ENCODE results near the gene GEMIN8.

Gene GEMIN8

DNA sequence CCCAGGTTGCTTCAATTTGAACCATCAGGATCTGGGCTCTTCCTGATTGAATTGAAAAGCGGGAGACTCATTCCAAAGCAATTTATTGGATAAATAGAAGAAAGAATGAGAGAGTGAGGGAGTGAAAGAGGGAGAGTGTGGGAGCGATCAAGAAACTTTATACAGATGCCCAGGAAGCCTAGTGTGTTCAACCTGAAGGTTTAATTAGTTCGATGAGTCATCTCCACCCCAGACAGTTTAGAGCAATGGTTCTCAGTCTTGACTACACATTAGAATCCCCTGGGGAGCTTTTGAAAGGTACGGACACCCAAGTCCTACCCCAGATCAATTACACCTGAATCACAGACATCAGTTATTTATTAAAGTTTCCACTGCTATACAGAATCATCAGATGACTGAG is 61.5 kb downstream of the GEMIN8 start:
- H2BK5ac ChIP-seq (ENCODE audit: low read length): no peak overlapping the region
- H2AK5ac ChIP-seq (ENCODE audit: low read depth, low read length): no peak overlapping the region
- H3K23ac ChIP-seq (ENCODE audit: low read depth, low read length, poor library complexity): no peak overlapping the region
- no peak overlapping the region for H3K27ac ChIP-seq (replicated peaks; ENCODE audit: low read length)
- H2BK12ac ChIP-seq (ENCODE audit: low read length): no peak overlapping the region
- no peak overlapping the region for H2AFZ ChIP-seq (ENCODE audit: low read length)
- no peak overlapping the region for H4K8ac ChIP-seq (ENCODE audit: low read depth, low read length)
- no peak overlapping the region for H3K4ac ChIP-seq (ENCODE audit: low read length)
- H4K91ac ChIP-seq (ENCODE audit: low read depth, low read length, poor library complexity): no peak overlapping the region
- no peak overlapping the region for H2BK120ac ChIP-seq (ENCODE audit: low read depth, low read length)
- H3K4me3 ChIP-seq (ENCODE audit: low read length in 2 of 2): no peak overlapping the region
- H3K9me3 ChIP-seq (replicated peaks in 1 of 2; ENCODE audit: control insufficient read depth in 2 of 2, insufficient read depth in 1 of 2, low read depth in 1 of 2, low read length in 2 of 2): no peaks in the 10 kb centered on the region
- no peak overlapping the region for H3K9ac ChIP-seq (ENCODE audit: low read depth, low read length, poor library complexity)
- H3K79me1 ChIP-seq (ENCODE audit: low read depth, low read length): no peaks in the 10 kb centered on the region
- H3K27me3 ChIP-seq (ENCODE audit: control insufficient read depth in 3 of 3, insufficient read depth in 3 of 3, low read depth in 1 of 3, low read length in 3 of 3): no peaks in the 10 kb centered on the region
- H3K36me3 ChIP-seq (replicated peaks in 1 of 2; ENCODE audit: control insufficient read depth in 2 of 2, insufficient read depth in 2 of 2, low read length in 2 of 2): no peaks in the 10 kb centered on the region
- no peak overlapping the region for H3K18ac ChIP-seq (ENCODE audit: low read length)
- no CpG with 5 or more reads among the region's 4 CpGs for WGBS, 2 donors (ENCODE audit: extremely low coverage in 2 of 2, insufficient read length in 2 of 2, insufficient replicate concordance in 1 of 2)
- no peak overlapping the region for H3K4me2 ChIP-seq (ENCODE audit: insufficient read depth, low read length, poor library complexity, severe bottlenecking)
- no peak overlapping the region for H3K14ac ChIP-seq (ENCODE audit: low read length)
- H3K4me1 ChIP-seq (ENCODE audit: control insufficient read depth in 2 of 2, insufficient read depth in 1 of 2, low read depth in 1 of 2, low read length in 2 of 2): no peaks in the 10 kb centered on the region
- DNase-seq (ENCODE audit: low spot score): no peak
- H2BK15ac ChIP-seq (ENCODE audit: low read length): no peak overlapping the region

- DNase-seq (ENCODE audit: low spot score): no peak
- no peaks in the 10 kb centered on the region for H3K9me3 ChIP-seq (replicated peaks in 1 of 2; ENCODE audit: control insufficient read depth in 2 of 2, insufficient read depth in 1 of 2, low read depth in 1 of 2, low read length in 2 of 2)
- H3K4me2 ChIP-seq (ENCODE audit: insufficient read depth, low read length, poor library complexity, severe bottlenecking): no peak overlapping the region
- no peak overlapping the region for H4K8ac ChIP-seq (ENCODE audit: low read depth, low read length)
- H2BK12ac ChIP-seq (ENCODE audit: low read length): no peak overlapping the region
- H3K9ac ChIP-seq (ENCODE audit: low read depth, low read length, poor library complexity): no peak overlapping the region
- no peak overlapping the region for H2BK5ac ChIP-seq (ENCODE audit: low read length)
- no peak overlapping the region for H2BK15ac ChIP-seq (ENCODE audit: low read length)
- no peaks in the 10 kb centered on the region for H3K36me3 ChIP-seq (replicated peaks in 1 of 2; ENCODE audit: control insufficient read depth in 2 of 2, insufficient read depth in 2 of 2, low read length in 2 of 2)
- no peak overlapping the region for H2AK5ac ChIP-seq (ENCODE audit: low read depth, low read length)
- no peak overlapping the region for H4K91ac ChIP-seq (ENCODE audit: low read depth, low read length, poor library complexity)
- no peaks in the 10 kb centered on the region for H3K4me1 ChIP-seq (ENCODE audit: control insufficient read depth in 2 of 2, insufficient read depth in 1 of 2, low read depth in 1 of 2, low read length in 2 of 2)
- WGBS, 2 donors (ENCODE audit: extremely low coverage in 2 of 2, insufficient read length in 2 of 2, insufficient replicate concordance in 1 of 2): no CpG with 5 or more reads among the region's 9 CpGs
- H3K27me3 ChIP-seq (ENCODE audit: control insufficient read depth in 3 of 3, insufficient read depth in 3 of 3, low read depth in 1 of 3, low read length in 3 of 3): no peaks in the 10 kb centered on the region
- H2BK120ac ChIP-seq (ENCODE audit: low read depth, low read length): no peak overlapping the region
- no peaks in the 10 kb centered on the region for H3K79me1 ChIP-seq (ENCODE audit: low read depth, low read length)
- no peak overlapping the region for H3K23ac ChIP-seq (ENCODE audit: low read depth, low read length, poor library complexity)
- H3K14ac ChIP-seq (ENCODE audit: low read length): no peak overlapping the region
- no peak overlapping the region for H3K27ac ChIP-seq (replicated peaks; ENCODE audit: low read length)
- no peak overlapping the region for H3K4me3 ChIP-seq (ENCODE audit: low read length in 2 of 2)
- no peak overlapping the region for H2AFZ ChIP-seq (ENCODE audit: low read length)
- H3K18ac ChIP-seq (ENCODE audit: low read length): no peak overlapping the region
- no peak overlapping the region for H3K4ac ChIP-seq (ENCODE audit: low read length)
Measured at GRCh38 chrX:13967636-13968035, 62.1 kb downstream of the GEMIN8 start.

DNA sequence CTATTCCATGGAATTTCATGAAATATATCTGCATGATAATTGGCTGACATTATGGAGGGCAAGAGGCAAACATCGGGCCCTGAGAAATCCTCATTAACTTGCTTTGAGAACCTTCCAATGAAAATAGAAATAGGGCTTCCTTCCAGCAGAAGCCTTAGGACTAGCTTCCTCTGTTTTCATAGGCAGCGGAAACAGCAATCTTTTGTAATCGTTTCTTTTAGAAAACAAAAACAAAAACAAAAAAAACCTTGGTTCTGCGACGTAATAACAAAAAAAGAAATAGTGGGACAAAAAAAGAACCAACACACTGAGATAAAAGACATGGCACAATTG is 62.9 kb downstream of the GEMIN8 start:
- no peak overlapping the region for H3K27ac ChIP-seq (replicated peaks; ENCODE audit: low read length)
- H3K23ac ChIP-seq (ENCODE audit: low read depth, low read length, poor library complexity): no peak overlapping the region
- no peak overlapping the region for H3K4me3 ChIP-seq (ENCODE audit: low read length in 2 of 2)
- H2AK5ac ChIP-seq (ENCODE audit: low read depth, low read length): no peak overlapping the region
- no peak overlapping the region for H3K18ac ChIP-seq (ENCODE audit: low read length)
- H2BK15ac ChIP-seq (ENCODE audit: low read length): no peak overlapping the region
- WGBS, 2 donors (ENCODE audit: extremely low coverage in 2 of 2, insufficient read length in 2 of 2, insufficient replicate concordance in 1 of 2): no CpG with 5 or more reads among the region's 5 CpGs
- H3K79me1 ChIP-seq (ENCODE audit: low read depth, low read length): no peaks in the 10 kb centered on the region
- no peak overlapping the region for H2AFZ ChIP-seq (ENCODE audit: low read length)
- H3K27me3 ChIP-seq (ENCODE audit: control insufficient read depth in 3 of 3, insufficient read depth in 3 of 3, low read depth in 1 of 3, low read length in 3 of 3): no peaks in the 10 kb centered on the region
- H2BK12ac ChIP-seq (ENCODE audit: low read length): no peak overlapping the region
- no peak overlapping the region for H3K4ac ChIP-seq (ENCODE audit: low read length)
- no peak overlapping the region for H4K91ac ChIP-seq (ENCODE audit: low read depth, low read length, poor library complexity)
- DNase-seq (ENCODE audit: low spot score): no peak
- H3K14ac ChIP-seq (ENCODE audit: low read length): no peak overlapping the region
- no peak overlapping the region for H3K4me2 ChIP-seq (ENCODE audit: insufficient read depth, low read length, poor library complexity, severe bottlenecking)
- H4K8ac ChIP-seq (ENCODE audit: low read depth, low read length): no peak overlapping the region
- no peak overlapping the region for H2BK120ac ChIP-seq (ENCODE audit: low read depth, low read length)
- H2BK5ac ChIP-seq (ENCODE audit: low read length): no peak overlapping the region
- no peaks in the 10 kb centered on the region for H3K9me3 ChIP-seq (replicated peaks in 1 of 2; ENCODE audit: control insufficient read depth in 2 of 2, insufficient read depth in 1 of 2, low read depth in 1 of 2, low read length in 2 of 2)
- H3K36me3 ChIP-seq (replicated peaks in 1 of 2; ENCODE audit: control insufficient read depth in 2 of 2, insufficient read depth in 2 of 2, low read length in 2 of 2): no peaks in the 10 kb centered on the region
- no peaks in the 10 kb centered on the region for H3K4me1 ChIP-seq (ENCODE audit: control insufficient read depth in 2 of 2, insufficient read depth in 1 of 2, low read depth in 1 of 2, low read length in 2 of 2)
- no peak overlapping the region for H3K9ac ChIP-seq (ENCODE audit: low read depth, low read length, poor library complexity)

DNA sequence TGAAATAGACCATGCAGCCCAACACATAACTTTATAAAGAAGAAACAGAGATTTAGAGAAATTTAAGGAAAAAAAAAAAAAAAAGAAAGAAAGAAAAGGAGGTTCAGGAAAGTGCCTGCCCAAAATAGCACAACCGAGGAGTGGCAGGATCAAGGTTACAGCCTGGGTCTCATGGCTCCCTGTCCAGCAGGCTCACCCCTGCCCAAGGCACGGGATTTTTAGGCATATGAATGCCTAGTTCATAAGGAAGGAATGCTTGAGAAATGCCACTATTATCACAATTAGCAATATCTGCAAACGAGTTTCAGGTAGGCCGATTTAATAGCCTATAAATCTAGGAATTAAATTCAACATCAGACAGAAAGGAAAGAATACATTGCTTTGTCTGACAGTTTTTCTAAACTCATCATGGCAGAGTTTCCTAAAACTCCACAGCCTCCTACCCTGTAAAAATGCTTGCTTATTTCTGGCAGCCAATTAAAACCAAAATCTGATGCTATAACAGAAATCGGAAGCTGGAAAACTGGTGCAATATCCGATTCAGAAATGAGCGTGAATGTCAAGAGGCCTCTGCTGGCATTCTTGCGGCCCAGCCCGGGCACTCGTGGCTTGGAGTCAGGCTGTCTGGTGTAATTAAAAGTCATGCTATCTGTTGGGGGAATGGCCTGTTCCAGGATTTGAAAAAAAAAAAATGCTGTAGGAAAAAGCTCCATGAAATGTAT is 63.5 kb downstream of the GEMIN8 start:
- H3K23ac ChIP-seq (ENCODE audit: low read depth, low read length, poor library complexity): no peak overlapping the region
- no peak overlapping the region for H3K27ac ChIP-seq (replicated peaks; ENCODE audit: low read length)
- no peak overlapping the region for H4K8ac ChIP-seq (ENCODE audit: low read depth, low read length)
- no peaks in the 10 kb centered on the region for H3K27me3 ChIP-seq (ENCODE audit: control insufficient read depth in 3 of 3, insufficient read depth in 3 of 3, low read depth in 1 of 3, low read length in 3 of 3)
- no peak for DNase-seq (ENCODE audit: low spot score)
- no peak overlapping the region for H2BK120ac ChIP-seq (ENCODE audit: low read depth, low read length)
- H2AK5ac ChIP-seq (ENCODE audit: low read depth, low read length): no peak overlapping the region
- H2BK12ac ChIP-seq (ENCODE audit: low read length): no peak overlapping the region
- H3K14ac ChIP-seq (ENCODE audit: low read length): no peak overlapping the region
- H4K91ac ChIP-seq (ENCODE audit: low read depth, low read length, poor library complexity): no peak overlapping the region
- no peak overlapping the region for H2BK15ac ChIP-seq (ENCODE audit: low read length)
- H2BK5ac ChIP-seq (ENCODE audit: low read length): no peak overlapping the region
- H3K4me1 ChIP-seq (ENCODE audit: control insufficient read depth in 2 of 2, insufficient read depth in 1 of 2, low read depth in 1 of 2, low read length in 2 of 2): no peaks in the 10 kb centered on the region
- no peak overlapping the region for H3K4me2 ChIP-seq (ENCODE audit: insufficient read depth, low read length, poor library complexity, severe bottlenecking)
- no peaks in the 10 kb centered on the region for H3K79me1 ChIP-seq (ENCODE audit: low read depth, low read length)
- H3K36me3 ChIP-seq (replicated peaks in 1 of 2; ENCODE audit: control insufficient read depth in 2 of 2, insufficient read depth in 2 of 2, low read length in 2 of 2): no peaks in the 10 kb centered on the region
- H3K18ac ChIP-seq (ENCODE audit: low read length): no peak overlapping the region
- H3K9ac ChIP-seq (ENCODE audit: low read depth, low read length, poor library complexity): no peak overlapping the region
- H3K9me3 ChIP-seq (replicated peaks in 1 of 2; ENCODE audit: control insufficient read depth in 2 of 2, insufficient read depth in 1 of 2, low read depth in 1 of 2, low read length in 2 of 2): no peaks in the 10 kb centered on the region
- no peak overlapping the region for H3K4me3 ChIP-seq (ENCODE audit: low read length in 2 of 2)
- no CpG with 5 or more reads among the region's 10 CpGs for WGBS, 2 donors (ENCODE audit: extremely low coverage in 2 of 2, insufficient read length in 2 of 2, insufficient replicate concordance in 1 of 2)
- H3K4ac ChIP-seq (ENCODE audit: low read length): no peak overlapping the region
- no peak overlapping the region for H2AFZ ChIP-seq (ENCODE audit: low read length)
